Endothelial cell of umbilical vein (primary cell): ENCODE measurements around the gene SLC45A2. TPM values are rescaled to one million over a fixed set of nuclear protein-coding genes. Genes with fewer than 3 reads are reported as not detected.

ENCODE experiments used
- BruUV-seq: library from RNA; stranded (reverse); fragments of 400-500 nt; replicated peaks from 2 replicates; lab custom pipeline; 2021; lab: Mats Ljungman, UMichigan
- CTCF ChIA-PET: fragments of 300-600, 350-600 bp; sonication (Branson Sonifier 250); formaldehyde crosslinking; loops from one replicate; lab custom pipeline; 2021; ENCODE audit warnings: antibody characterized with exemption, inconsistent platforms; lab: Charles Lee
- POLR2A ChIA-PET: fragments of 300-600, 350-600 bp; sonication (Branson Sonifier 250); formaldehyde crosslinking; loops from one replicate; lab custom pipeline; 2021; ENCODE audit warnings: antibody characterized with exemption, inconsistent platforms; lab: Charles Lee
- DNase-seq: peaks from one replicate; pipeline ENCODE4 v3.0.0-alpha.2; 2011; ENCODE audit warnings: low read depth, low spot score
- FAIRE-seq: peaks from 2 replicates; lab custom pipeline; 2011; peaks lifted over from hg19 to GRCh38; lab: Jason Lieb, UNC
- H2AFZ ChIP-seq: 2 replicates; pipeline ENCODE4 v1.6.0; 2012; ENCODE audit warnings: low read depth, low read length, control low read depth, inconsistent platforms
- H3K27ac ChIP-seq: 2 replicates; pipeline ENCODE4 v1.5.1; 2011; ENCODE audit warnings: low read depth, mild to moderate bottlenecking, control low read depth, low read length, moderate library complexity; ENCODE audit not compliant: insufficient read depth
- H3K27me3 ChIP-seq, 2 experiments: 2 replicates each; pipeline versions ENCODE4 v1.6.0 to v1.6.1; 2011; ENCODE audit warnings: low read length in 2 of 2, mixed read lengths in 1 of 2; ENCODE audit not compliant: control insufficient read depth in 2 of 2, insufficient read depth in 2 of 2
- H3K36me3 ChIP-seq, 2 experiments: 2 replicates in 1 of 2; 3 replicates in 1 of 2; pipeline ENCODE4 v1.5.1; 2011; ENCODE audit warnings: low read length in 2 of 2, mild to moderate bottlenecking in 1 of 2, moderate library complexity in 1 of 2; ENCODE audit not compliant: control insufficient read depth in 2 of 2, insufficient read depth in 2 of 2; ENCODE audit errors: extremely low read depth in 1 of 2
- H3K4me1 ChIP-seq: 3 replicates; pipeline ENCODE4 v1.5.1; 2011; ENCODE audit warnings: mild to moderate bottlenecking, low read length; ENCODE audit not compliant: control insufficient read depth, insufficient read depth; ENCODE audit errors: extremely low read depth
- H3K4me2 ChIP-seq: 2 replicates; pipeline ENCODE4 v1.6.1; 2011; ENCODE audit warnings: low read length, control low read depth, mixed read lengths; ENCODE audit not compliant: insufficient read depth
- H3K4me3 ChIP-seq, 3 experiments: fragments of 200-600 bp in 1 of 3; sonication (generic), shearing (Covaris generic) in 1 of 3; replicated peaks in 1 of 3; 2 replicates each; pipeline ENCODE4 v1.5.1; 2011 to 2016; ENCODE audit warnings: control low read depth in 3 of 3, low read length in 3 of 3, mild to moderate bottlenecking in 2 of 3, inconsistent platforms in 1 of 3, low read depth in 1 of 3, moderate library complexity in 1 of 3; ENCODE audit not compliant: insufficient read depth in 1 of 3
- H3K79me2 ChIP-seq: 2 replicates; pipeline ENCODE4 v1.6.0; 2012; ENCODE audit warnings: low read length, inconsistent platforms; ENCODE audit not compliant: control insufficient read depth, insufficient read depth
- H3K9ac ChIP-seq: replicated peaks from 2 replicates; pipeline ENCODE3; 2011; ENCODE audit warnings: low read length, control low read depth; ENCODE audit not compliant: insufficient read depth; ENCODE audit errors: extremely low read depth
- H3K9me1 ChIP-seq: replicated peaks from 3 replicates; pipeline ENCODE4 v1.6.0; 2011; ENCODE audit warnings: mild to moderate bottlenecking, low read length; ENCODE audit not compliant: control insufficient read depth, insufficient read depth; ENCODE audit errors: extremely low read depth
- H3K9me3 ChIP-seq: replicated peaks from 2 replicates; pipeline ENCODE4 v1.5.1; 2012; ENCODE audit warnings: low read length, inconsistent platforms; ENCODE audit not compliant: control insufficient read depth, insufficient read depth
- H4K20me1 ChIP-seq: replicated peaks from 2 replicates; pipeline ENCODE3; 2011; ENCODE audit warnings: mild to moderate bottlenecking, low read length; ENCODE audit not compliant: control insufficient read depth, insufficient read depth; ENCODE audit errors: extremely low read depth
- CTCF ChIP-seq, 2 donors: IDR thresholded peaks; 1 replicate in 1 of 2; 2 replicates in 1 of 2; pipeline ENCODE4 v1.5.1; 2011; ENCODE audit warnings: low read length in 2 of 2, mild to moderate bottlenecking in 2 of 2, moderate library complexity in 2 of 2, control low read depth in 1 of 2, inconsistent platforms in 1 of 2, low read depth in 1 of 2; ENCODE audit not compliant: insufficient read depth in 1 of 2; ENCODE audit errors: extremely low read depth in 1 of 2
- EZH2 ChIP-seq: IDR thresholded peaks from 2 replicates; pipeline ENCODE4 v1.6.1; 2012; ENCODE audit warnings: borderline replicate concordance, low read depth, mild to moderate bottlenecking, moderate library complexity, low read length, inconsistent platforms; ENCODE audit not compliant: severe bottlenecking
- FOS ChIP-seq: IDR thresholded peaks from 2 replicates; pipeline ENCODE4 v1.6.1; 2011; ENCODE audit warnings: mild to moderate bottlenecking, low read length, moderate library complexity, borderline replicate concordance; ENCODE audit not compliant: insufficient read depth
- GATA2 ChIP-seq: IDR thresholded peaks from 2 replicates; pipeline ENCODE4 v1.7.0; 2011; ENCODE audit warnings: low read depth, mild to moderate bottlenecking, moderate library complexity, mixed read lengths, low read length; ENCODE audit not compliant: insufficient read length, insufficient read depth
- JUN ChIP-seq: IDR thresholded peaks from 2 replicates; pipeline ENCODE4 v1.6.1; 2011; ENCODE audit warnings: borderline replicate concordance, low read depth; ENCODE audit not compliant: insufficient read length, insufficient read depth
- MYC ChIP-seq: IDR thresholded peaks from one replicate; pipeline ENCODE4 v1.6.1; 2011; ENCODE audit warnings: mild to moderate bottlenecking, low read depth, low read length
- POLR2A ChIP-seq: IDR thresholded peaks from 2 replicates; pipeline ENCODE4 v1.6.1; 2012; ENCODE audit warnings: low read depth, mild to moderate bottlenecking, control low read depth, low read length
- POLR2AphosphoS5 ChIP-seq: IDR thresholded peaks from 2 replicates; pipeline ENCODE4 v1.6.1; 2012; ENCODE audit warnings: low read depth, mild to moderate bottlenecking, control low read depth, low read length, moderate library complexity; ENCODE audit not compliant: insufficient read depth
- dilution Hi-C: fragments of 300-500 bp; cut with MboI; formaldehyde crosslinking; loops from one replicate; pipeline ENCODE4 v1.15.0; 2019; ENCODE audit warnings: low sequenced_read_pairs; ENCODE audit not compliant: extremely low pct_ligation_motif_present
- intact Hi-C: fragments of 100-400 bp; cut with micrococcal nuclease; formaldehyde crosslinking; loops from one replicate; pipeline ENCODE4 v1.10.0; 2022
- polyA plus RNA-seq, 4 experiments: library from polyadenylated mRNA; depleted of rRNA in 3 of 4; stranded (reverse) in 3 of 4; unstranded in 1 of 4; fragments of >200 nt; gene quantifications; 2 replicates each; pipeline versions ENCODE4 v1.2.1 to v1.2.3, GENCODE V29; 2011 to 2012; ENCODE audit warnings: missing spikeins in 1 of 4
- total RNA-seq: library from RNA; stranded (reverse); gene quantifications from 2 replicates; pipeline ENCODE4 v1.2.3, GENCODE V29; 2021
- TF ChIP-seq, protein P1 (sequence below): IDR thresholded peaks from 2 replicates; pipeline ENCODE4 v1.6.1; 2011; ENCODE audit not compliant: insufficient read depth, insufficient read length

SLC45A2 gene
- total and polyA plus RNA-seq, 2 donors (not counting 3 experiments of a cell fraction or from before 2014, with no cell fraction given) = not detected

DNA sequence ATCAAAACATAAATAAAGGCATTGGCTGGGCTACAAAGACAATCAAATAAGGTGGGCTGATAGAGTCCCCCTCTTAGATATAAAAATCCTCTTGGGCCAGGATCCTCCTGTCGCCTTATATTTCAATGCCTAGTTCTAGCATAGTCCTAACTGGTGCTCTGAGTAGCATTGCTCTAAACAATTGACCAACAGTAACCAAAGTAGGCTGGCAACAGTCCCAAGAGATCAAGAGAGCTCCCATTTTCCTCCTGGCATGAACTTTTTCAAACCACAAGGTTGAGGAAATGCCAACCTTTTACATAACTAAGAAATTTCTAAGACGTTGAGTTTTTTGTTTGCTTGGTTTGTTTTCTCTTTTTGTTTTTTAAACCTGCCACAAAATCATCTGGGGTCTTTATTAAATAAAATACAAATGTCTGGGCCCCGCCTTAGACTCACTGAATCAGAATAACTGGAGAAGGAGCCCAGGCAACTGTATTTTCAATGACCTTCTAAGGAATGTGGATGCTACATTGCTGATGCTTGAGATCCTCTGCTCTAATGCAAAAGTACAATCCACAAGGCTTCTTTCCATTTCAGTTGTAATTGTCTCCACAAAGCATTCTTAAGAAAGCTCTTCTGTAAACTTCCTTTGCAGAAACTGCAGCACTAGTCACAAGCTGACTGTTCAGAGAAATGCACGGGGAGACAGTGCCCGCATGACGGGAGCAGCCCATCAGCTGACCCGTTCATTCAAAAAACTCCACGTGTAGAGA is 2.9 kb downstream of the SLC45A2 start:
- Histone ChIP-seq H3K79me2 (no peaks in the 10 kb centered on the region), H3K4me3 (no peak overlapping the region), H4K20me1 (no peaks in the 10 kb centered on the region), H3K4me1 (no peaks in the 10 kb centered on the region), H3K4me2 (no peak overlapping the region), H3K27ac (no peak overlapping the region), H3K27me3 (no peaks in the 10 kb centered on the region), H3K9me3 (no peaks in the 10 kb centered on the region), H3K9me1 (no peaks in the 10 kb centered on the region), H2AFZ (no peak overlapping the region), H3K9ac (no peak overlapping the region), H3K36me3 (no peaks in the 10 kb centered on the region)
- DNase-seq (no peak), FAIRE-seq (no peak)
- ChIA-PET POLR2A (interaction anchor here (0.6 kb wide), 1 partner anchor 1918 kb away, joined by 3 read pairs; no protein-coding TSS in a partner anchor), CTCF (interaction anchor here (0.7 to 5.5 kb wide), 2 partner anchors 11 to 546 kb away, joined by 3 to 23 read pairs; no protein-coding TSS in a partner anchor)
- BruUV-seq = no TSS peak
- dilution Hi-C loops = no loop called here
- no peak for TF ChIP-seq POLR2A
- no peak for TF ChIP-seq CTCF (IDR thresholded peaks at IDR 0.05; ENCODE audit: extremely low read depth in 1 of 2, insufficient read depth in 1 of 2, low read depth in 1 of 2, low read length in 2 of 2)
- TF ChIP-seq GATA2 = no peak
- intact Hi-C loops = no loop called here

GRCh38 chr5:33980030-33980429 is 4.5 kb downstream of the SLC45A2 start:
- H3K27me3 ChIP-seq = peaks cover 2 to 9% of the 10 kb centered on the region in 2 experiments
- POLR2A ChIA-PET = no interaction called here
- no peaks in the 10 kb centered on the region for H4K20me1 ChIP-seq
- no peaks in the 10 kb centered on the region for H3K9me1 ChIP-seq
- FAIRE-seq (no peak), DNase-seq (no peak)
- H2AFZ ChIP-seq = no peak overlapping the region
- H3K4me2 ChIP-seq = no peak overlapping the region
- no peak overlapping the region for H3K9ac ChIP-seq
- dilution Hi-C loops = no loop called here
- no peaks in the 10 kb centered on the region for H3K9me3 ChIP-seq
- H3K79me2 ChIP-seq = no peaks in the 10 kb centered on the region
- TF ChIP-seq CTCF (IDR thresholded peaks at IDR 0.05; ENCODE audit: extremely low read depth in 1 of 2, insufficient read depth in 1 of 2, low read depth in 1 of 2, low read length in 2 of 2) (no peak), JUN (no peak), EZH2 (no peak), MYC (no peak), POLR2AphosphoS5 (no peak), GATA2 (no peak), FOS (no peak), POLR2A (no peak)
- TF ChIP-seq, protein P1, sequence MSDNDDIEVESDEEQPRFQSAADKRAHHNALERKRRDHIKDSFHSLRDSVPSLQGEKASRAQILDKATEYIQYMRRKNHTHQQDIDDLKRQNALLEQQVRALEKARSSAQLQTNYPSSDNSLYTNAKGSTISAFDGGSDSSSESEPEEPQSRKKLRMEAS = no peak
- BruUV-seq = no TSS peak
- H3K36me3 ChIP-seq = no peaks in the 10 kb centered on the region
- no peak overlapping the region for H3K27ac ChIP-seq
- CTCF ChIA-PET = interaction anchor here (5.5 kb wide), 1 partner anchor 10 kb away, joined by 23 read pairs; no protein-coding TSS in a partner anchor
- no peak overlapping the region for H3K4me3 ChIP-seq
- H3K4me1 ChIP-seq = no peaks in the 10 kb centered on the region
- intact Hi-C loops = no loop called here
